Left ventricle myocardium inferior (tissue), 1 donor: ENCODE measurements around the gene INO80C. TPM values are rescaled to one million over a fixed set of nuclear protein-coding genes. Genes with fewer than 3 reads are reported as not detected.

Source experiments
- DNase-seq: peaks from one replicate; pipeline ENCODE4 v3.0.0-alpha.2; 2020
- H3K27ac ChIP-seq: fragments of 200-600 bp; replicated peaks from 2 replicates; pipeline ENCODE4 v1.8.0; 2021
- H3K27me3 ChIP-seq: fragments of 200-600 bp; 2 replicates; pipeline ENCODE4 v1.8.0; 2021; ENCODE audit warnings: low read depth
- H3K36me3 ChIP-seq: fragments of 200-600 bp; 2 replicates; pipeline ENCODE4 v1.8.0; 2021
- H3K4me1 ChIP-seq: fragments of 200-600 bp; 2 replicates; pipeline ENCODE4 v1.8.0; 2021
- H3K4me3 ChIP-seq: fragments of 200-600 bp; 2 replicates; pipeline ENCODE4 v1.8.0; 2021; ENCODE audit warnings: mild to moderate bottlenecking, moderate library complexity
- H3K9me3 ChIP-seq: fragments of 200-600 bp; replicated peaks from 2 replicates; pipeline ENCODE4 v1.8.0; 2021
- intact Hi-C: fragments of 100-400 bp; cut with micrococcal nuclease; formaldehyde crosslinking; loops from one replicate; pipeline ENCODE4 v1.11.0; 2022
- total RNA-seq: library from RNA; stranded (reverse); fragmentation: NEBNext Ultra II Directional; extraction: Animal tissue kit (Norgen Biotek cat#: 25700); gene quantifications from one replicate; pipeline ENCODE4 v1.2.1, GENCODE V29; 2021
- TF ChIP-seq, protein P1 (sequence below): fragments of 200-600 bp; IDR thresholded peaks from 2 replicates; pipeline ENCODE4 v1.8.0; 2021; ENCODE audit warnings: antibody characterized with exemption, mild to moderate bottlenecking, borderline replicate concordance
- donor health status: DM: no; HTN: yes; CAD: no; lungs with severe emphysema.

Gene INO80C
- total RNA-seq, 1 donor from 2014 or later = 20.3 TPM

- TF ChIP-seq, protein P1, sequence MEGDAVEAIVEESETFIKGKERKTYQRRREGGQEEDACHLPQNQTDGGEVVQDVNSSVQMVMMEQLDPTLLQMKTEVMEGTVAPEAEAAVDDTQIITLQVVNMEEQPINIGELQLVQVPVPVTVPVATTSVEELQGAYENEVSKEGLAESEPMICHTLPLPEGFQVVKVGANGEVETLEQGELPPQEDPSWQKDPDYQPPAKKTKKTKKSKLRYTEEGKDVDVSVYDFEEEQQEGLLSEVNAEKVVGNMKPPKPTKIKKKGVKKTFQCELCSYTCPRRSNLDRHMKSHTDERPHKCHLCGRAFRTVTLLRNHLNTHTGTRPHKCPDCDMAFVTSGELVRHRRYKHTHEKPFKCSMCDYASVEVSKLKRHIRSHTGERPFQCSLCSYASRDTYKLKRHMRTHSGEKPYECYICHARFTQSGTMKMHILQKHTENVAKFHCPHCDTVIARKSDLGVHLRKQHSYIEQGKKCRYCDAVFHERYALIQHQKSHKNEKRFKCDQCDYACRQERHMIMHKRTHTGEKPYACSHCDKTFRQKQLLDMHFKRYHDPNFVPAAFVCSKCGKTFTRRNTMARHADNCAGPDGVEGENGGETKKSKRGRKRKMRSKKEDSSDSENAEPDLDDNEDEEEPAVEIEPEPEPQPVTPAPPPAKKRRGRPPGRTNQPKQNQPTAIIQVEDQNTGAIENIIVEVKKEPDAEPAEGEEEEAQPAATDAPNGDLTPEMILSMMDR = no peak
- H3K4me1 ChIP-seq = peaks cover 59% of the 10 kb centered on the region
- no peaks in the 10 kb centered on the region for H3K9me3 ChIP-seq
- no peak overlapping the region for H3K4me3 ChIP-seq
- H3K27me3 ChIP-seq = no peaks in the 10 kb centered on the region
- intact Hi-C loops = no loop called here
- no peak for DNase-seq
- H3K36me3 ChIP-seq = no peaks in the 10 kb centered on the region
- H3K27ac ChIP-seq = no peak overlapping the region
These were observed 15.0 kb upstream of the INO80C start for GRCh38 chr18:35512761-35513160.

GRCh38 chr18:35511833-35512232 lies 14.1 kb upstream of the INO80C start:
- TF ChIP-seq, protein P1 = no peak
- H3K27ac ChIP-seq = no peak overlapping the region
- no peaks in the 10 kb centered on the region for H3K9me3 ChIP-seq
- H3K4me3 ChIP-seq = no peak overlapping the region
- H3K36me3 ChIP-seq = no peaks in the 10 kb centered on the region
- no peaks in the 10 kb centered on the region for H3K27me3 ChIP-seq
- peaks cover 59% of the 10 kb centered on the region for H3K4me1 ChIP-seq
- intact Hi-C loops = no loop called here
- no peak for DNase-seq

- Histone ChIP-seq H3K4me1 (peaks cover 57% of the 10 kb centered on the region), H3K27ac (no peak overlapping the region), H3K9me3 (no peaks in the 10 kb centered on the region), H3K36me3 (no peaks in the 10 kb centered on the region), H3K4me3 (no peak overlapping the region), H3K27me3 (no peaks in the 10 kb centered on the region)
- TF ChIP-seq, protein P1 = no peak
- no peak for DNase-seq
- intact Hi-C loops = no loop called here
These were observed 13.7 kb upstream of the INO80C start for GRCh38 chr18:35511428-35511827.

DNA sequence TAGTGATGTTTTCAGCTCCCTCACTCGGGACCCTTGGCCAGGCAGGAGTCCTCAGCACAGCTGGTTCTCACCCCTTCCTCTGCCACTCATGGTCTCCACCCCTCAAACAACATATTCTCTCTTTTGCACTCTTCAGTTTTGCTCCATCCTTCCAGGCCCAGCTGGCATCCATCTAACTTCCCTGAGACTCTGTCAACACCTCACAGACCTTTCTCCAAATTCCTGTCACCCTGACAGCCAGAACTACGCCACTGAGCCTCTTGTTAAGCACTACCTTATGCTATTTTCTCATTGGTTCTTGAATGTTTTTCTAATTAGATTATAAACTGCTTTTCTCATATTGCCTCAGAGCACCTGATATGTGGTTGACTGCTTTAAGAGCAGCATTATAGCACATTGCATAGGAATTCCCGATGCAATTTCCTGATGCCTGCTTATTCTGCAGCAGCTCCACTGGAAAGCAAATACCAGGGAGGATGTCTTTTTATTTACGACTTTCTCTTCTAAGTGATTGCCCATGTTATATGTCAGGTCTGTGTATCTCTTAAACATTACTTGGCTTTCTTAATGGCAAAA lies 12.4 kb upstream of the INO80C start:
- Histone ChIP-seq H3K4me3 (no peak overlapping the region), H3K9me3 (no peaks in the 10 kb centered on the region), H3K4me1 (peaks cover 45% of the 10 kb centered on the region), H3K36me3 (no peaks in the 10 kb centered on the region), H3K27me3 (no peaks in the 10 kb centered on the region), H3K27ac (no peak overlapping the region)
- DNase-seq = no peak
- TF ChIP-seq, protein P1 = no peak
- intact Hi-C loops = no loop called here

- Histone ChIP-seq H3K9me3 (no peaks in the 10 kb centered on the region), H3K4me1 (peaks cover 34% of the 10 kb centered on the region), H3K27me3 (no peaks in the 10 kb centered on the region), H3K27ac (no peak overlapping the region), H3K36me3 (no peaks in the 10 kb centered on the region), H3K4me3 (no peak overlapping the region)
- DNase-seq = no peak
- intact Hi-C loops = no loop called here
- TF ChIP-seq, protein P1 = no peak
These were observed 11.1 kb upstream of the INO80C start for GRCh38 chr18:35508746-35509338.
